ENCODE results near the gene PIK3R4.

The PIK3R4 gene

GRCh38 chr3:130687327-130687726 lies 59.3 kb downstream of the PIK3R4 start:
- DNase-seq: no peak

DNA sequence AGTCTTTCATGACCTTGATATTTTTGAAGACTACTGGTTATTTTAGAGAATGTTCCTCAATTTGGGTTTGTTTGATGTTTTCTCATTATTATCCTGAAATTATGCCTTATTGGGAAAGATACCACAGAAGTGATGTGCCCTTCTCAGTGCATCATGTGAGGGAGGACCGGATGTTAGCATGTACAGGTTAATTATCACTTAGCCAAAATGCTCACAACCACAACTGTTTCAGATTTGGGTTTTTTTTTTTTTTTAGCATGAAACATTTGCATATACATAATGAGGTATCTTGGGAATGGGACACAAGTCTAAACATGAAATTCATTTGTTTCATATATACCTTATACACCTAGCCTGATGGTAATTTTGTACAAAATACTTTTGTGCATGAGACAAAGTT lies 59.8 kb downstream of the PIK3R4 start:
- no peak for DNase-seq

DNA sequence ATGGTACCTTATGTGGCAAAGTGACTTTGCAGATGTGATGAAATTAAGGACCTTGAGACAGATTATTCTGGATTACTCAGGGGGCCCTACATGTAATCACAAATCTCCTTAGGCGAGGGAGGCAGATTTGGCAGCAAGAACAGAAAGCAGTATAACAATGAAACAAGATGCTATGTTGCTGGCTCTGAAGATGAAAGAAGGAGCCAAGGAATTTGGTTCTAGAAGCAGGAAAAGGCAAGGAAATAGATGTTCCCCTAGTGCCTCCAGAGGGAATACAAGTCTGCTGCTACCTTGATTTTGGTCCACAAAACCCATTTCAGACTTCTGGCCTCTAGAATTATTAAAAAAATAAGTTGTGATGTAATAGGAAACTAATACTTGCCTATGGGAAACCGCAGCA lies 64.5 kb downstream of the PIK3R4 start:
- no peak for DNase-seq

DNA sequence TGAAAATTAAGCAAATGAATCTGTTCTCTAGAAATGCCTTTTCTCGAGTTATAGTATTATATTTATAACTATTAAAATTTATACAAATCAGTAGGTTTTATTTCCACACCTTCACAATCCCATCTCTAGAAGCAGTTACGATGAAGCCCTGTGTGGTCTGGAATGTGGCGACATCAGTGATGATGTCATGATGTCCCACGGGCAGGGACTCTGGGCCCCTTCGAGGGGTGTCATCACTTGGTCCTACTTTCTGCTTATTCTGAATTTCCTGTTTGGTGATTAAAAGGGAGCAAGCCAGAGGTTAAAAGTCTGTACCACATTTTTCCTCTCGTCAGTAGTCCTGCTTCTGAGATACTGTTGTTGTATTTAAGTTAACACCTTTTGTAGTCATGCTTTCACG lies 67.4 kb downstream of the PIK3R4 start:
- no peak for DNase-seq

GRCh38 chr3:130677343-130677742 lies 69.3 kb downstream of the PIK3R4 start:
- DNase-seq: no peak

- no peak for DNase-seq
Measured at GRCh38 chr3:130671545-130672312, 74.9 kb downstream of the PIK3R4 start.

DNA sequence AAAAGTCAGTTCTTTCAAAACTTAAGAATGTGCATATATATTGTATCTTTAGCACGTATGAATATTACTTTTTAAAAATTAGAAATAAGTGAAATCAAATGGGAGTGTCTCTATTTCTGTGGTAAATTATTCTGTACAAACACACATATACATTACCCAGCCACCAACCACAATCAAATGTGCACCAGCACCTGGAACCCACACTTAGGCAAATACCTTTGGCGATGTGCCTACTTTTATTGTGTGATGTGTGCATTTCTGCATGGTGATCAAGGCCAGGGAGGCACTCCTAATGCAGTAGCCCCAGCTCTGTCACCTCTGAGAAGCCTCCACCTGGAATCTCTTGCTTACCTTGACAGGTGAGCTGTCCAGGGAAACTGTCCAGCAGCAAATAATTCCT lies 76.9 kb downstream of the PIK3R4 start:
- no peak for DNase-seq

GRCh38 chr3:130663092-130663491 lies 83.5 kb downstream of the PIK3R4 start:
- no peak for DNase-seq

GRCh38 chr3:130662501-130662996 lies 84.1 kb downstream of the PIK3R4 start:
- DNase-seq: no peak

DNA sequence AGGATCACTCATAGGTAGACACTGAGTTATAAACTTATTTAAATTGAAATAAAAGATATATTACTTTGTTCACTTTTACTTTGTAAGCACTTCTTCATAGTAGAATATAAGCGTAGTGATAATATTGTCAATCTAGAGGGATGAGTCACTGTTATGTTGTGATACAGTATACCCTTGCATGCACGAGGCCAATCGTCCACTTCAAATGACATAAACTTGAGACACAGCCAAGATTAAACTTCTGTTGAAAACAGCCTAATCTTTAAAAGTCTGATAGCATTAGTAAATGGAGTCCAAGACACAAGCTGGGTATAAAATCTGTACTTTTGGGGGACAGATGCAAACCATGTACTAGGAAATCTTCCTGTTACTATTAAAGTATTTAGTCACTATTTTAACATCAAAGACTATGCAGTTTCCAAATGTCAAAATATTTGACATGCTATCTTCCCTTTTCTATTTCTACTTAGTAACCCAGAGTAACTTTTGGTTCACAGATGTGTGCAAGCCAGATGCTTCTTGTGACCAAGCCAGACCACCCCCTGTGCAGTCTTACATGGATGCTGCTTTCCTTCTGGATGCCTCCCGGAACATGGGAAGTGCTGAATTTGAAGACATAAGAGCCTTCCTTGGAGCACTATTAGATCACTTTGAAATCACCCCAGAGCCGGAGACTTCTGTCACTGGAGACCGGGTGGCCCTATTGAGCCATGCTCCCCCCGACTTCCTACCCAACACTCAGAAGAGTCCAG lies 85.3 kb downstream of the PIK3R4 start:
- DNase-seq: no peak

GRCh38 chr3:130659911-130660310 lies 86.7 kb downstream of the PIK3R4 start:
- DNase-seq: no peak

DNA sequence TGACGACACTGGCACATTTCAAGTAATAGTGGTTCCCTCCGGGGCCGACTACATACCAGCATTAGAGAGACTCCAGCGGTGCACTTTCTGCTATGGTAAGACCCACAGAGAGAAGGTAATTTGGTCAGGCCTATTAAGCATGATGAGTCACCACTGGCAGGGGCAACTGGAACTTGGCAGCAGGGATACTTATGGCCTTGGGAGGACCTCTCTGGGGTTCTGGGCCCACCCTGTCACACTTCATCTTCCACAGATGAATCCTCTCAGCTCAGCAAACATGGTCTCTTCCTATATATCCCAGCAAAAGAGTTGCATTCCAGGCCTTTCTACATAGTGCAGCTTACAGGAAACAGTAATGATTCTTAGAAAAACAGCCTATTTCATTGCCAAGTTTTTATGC lies 88.0 kb downstream of the PIK3R4 start:
- DNase-seq: no peak

GRCh38 chr3:130656627-130657026 lies 90.0 kb downstream of the PIK3R4 start:
- no peak for DNase-seq

DNA sequence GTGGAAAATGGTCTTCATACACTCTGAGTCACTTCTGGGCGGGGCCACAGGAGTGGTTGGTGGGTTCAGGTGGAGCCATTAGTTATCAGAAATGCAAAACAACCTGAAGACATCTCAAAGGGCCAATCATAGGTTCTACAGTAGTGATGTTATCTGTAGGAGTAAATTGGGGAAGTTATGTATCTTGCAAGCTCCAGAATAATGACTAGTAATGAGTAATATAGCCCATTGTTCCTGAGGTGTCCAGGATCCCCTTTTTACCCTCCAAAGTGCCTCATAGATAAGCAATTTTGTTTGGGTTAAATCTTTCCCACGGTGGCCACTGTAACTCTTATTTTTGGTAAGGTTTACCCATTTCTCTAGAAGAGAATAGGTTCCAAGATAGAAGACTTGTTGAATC lies 91.7 kb downstream of the PIK3R4 start:
- no peak for DNase-seq

DNA sequence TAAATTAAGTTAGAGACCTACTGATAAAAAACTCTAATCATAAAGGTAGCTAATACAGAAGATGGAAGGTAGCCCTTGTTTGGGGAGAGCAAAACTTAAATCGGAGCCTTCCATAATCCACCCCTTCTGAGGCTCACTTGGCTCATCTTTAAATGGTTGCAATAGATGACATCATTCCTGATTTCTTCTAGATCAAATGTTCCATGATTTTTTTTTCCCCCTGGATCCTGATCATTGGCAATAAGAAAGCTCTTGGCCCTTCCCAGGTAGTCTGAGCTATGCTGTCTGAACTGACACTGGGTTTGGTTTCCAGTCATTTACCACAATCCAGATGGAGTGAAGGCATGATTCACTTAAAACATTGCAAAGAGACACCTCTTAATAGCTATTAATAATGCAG lies 92.5 kb downstream of the PIK3R4 start:
- DNase-seq: no peak

DNA sequence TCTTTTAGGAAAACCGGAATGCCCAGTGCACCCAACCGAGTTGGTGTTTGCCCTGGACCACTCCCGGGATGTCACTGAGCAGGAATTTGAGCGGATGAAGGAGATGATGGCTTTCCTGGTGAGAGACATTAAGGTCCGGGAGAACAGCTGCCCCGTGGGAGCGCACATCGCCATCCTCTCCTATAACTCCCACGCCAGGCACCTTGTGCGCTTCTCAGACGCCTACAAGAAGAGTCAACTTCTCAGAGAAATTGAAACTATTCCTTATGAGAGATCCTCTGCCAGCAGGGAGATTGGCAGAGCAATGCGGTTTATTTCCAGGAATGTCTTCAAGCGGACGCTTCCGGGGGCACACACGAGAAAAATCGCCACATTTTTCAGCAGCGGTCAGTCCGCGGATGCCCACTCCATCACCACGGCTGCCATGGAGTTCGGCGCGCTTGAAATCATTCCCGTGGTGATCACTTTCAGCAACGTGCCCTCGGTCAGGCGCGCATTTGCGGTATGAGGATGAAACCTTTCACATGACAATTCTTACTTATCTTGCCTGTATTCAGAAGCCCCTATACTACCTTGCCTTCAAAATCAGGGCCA lies 97.5 kb downstream of the PIK3R4 start:
- no peak for DNase-seq

- DNase-seq: no peak
Measured at GRCh38 chr3:130648293-130648692, 98.3 kb downstream of the PIK3R4 start.

DNA sequence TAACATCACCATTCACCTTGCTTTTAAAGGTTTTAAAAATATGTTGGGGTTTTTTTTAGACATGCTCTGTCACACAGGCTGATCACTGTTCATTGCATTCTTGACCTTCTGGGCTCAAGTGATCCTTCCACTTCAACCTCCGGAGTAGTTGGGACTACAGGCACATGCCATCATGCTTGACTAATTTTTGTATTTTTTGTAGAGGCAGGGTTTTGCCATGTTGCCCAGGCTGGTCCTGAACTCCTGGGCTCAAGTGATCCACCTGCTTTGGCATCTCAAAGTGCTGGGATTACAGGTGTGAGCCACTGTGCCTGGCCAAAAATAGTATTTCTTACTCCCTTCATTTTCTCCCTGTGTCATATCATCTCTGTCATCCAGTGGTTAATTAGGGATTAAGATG lies 101.4 kb downstream of the PIK3R4 start:
- DNase-seq: no peak

GRCh38 chr3:130644628-130645253 lies 101.9 kb downstream of the PIK3R4 start:
- DNase-seq: no peak

- DNase-seq: no peak
Measured at GRCh38 chr3:130640027-130640426, 106.6 kb downstream of the PIK3R4 start.

DNA sequence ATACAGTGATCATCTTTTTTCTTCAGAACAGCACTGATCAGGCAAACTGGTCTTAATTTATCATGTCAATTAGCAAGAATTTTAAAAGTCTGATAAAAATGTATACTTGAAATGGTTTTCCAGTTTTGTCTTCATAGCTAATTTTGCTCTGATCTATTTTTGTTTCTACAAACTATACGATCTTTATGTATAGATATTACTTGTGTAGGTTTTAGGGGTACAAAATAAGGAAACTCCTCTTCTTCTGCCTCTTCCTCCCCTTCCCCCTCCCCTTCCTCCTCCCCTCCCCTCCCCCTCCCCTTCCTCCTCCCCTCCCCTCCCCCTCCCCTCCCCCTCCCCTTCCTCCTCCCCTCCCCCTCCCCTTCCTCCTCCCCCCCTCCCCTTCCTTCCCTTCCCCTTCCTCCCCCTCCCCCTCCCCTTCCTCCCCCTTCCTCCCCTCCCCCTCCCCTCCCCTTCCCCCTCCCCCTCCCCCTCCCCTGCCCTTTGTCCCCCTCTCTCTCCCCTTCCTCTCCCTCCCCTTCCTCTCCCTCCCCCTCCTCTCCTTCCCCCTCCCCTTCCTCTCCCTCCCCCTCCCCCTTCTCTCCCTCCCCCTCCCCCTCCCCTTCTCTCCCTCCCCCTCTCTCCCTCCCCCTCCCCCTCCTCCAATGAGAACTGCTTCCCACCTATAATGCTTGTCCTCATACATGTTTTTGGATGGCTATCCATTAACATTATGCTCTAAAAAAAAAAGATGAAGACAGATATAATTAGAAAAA lies 110.0 kb downstream of the PIK3R4 start:
- no peak for DNase-seq

- DNase-seq: no peak
Measured at GRCh38 chr3:130635978-130636377, 110.7 kb downstream of the PIK3R4 start.

DNA sequence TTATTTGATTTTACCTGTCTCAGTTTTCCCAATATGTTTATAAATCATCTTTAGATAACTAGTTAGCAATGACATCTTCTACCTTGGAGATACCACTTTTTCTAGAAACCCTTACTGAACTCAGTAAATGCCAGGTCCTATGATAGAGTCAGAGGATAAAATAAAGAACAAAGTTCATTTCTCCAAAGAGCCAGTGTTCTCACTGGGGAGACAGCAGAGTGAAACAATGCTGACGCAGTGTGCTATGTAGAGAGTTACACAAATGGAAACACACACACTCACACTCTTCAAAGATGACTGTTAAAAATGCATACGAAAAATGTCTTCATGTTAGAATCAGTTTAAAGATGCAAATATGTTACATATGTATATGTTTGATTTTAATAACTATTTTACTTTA lies 111.3 kb downstream of the PIK3R4 start:
- DNase-seq: no peak
